H9 (cell line): ENCODE results near the gene GCNT2. TPM values are rescaled to one million over a fixed set of nuclear protein-coding genes. Genes with fewer than 3 reads are reported as not detected.

Experiments
- DNase-seq: peaks from one replicate; pipeline ENCODE4 v3.0.0-alpha.2; 2017
- H2AFZ ChIP-seq: one replicate; pipeline ENCODE4 v1.6.1; 2013; ENCODE audit warnings: mild to moderate bottlenecking, low read length, control low read depth, moderate library complexity
- H2AK5ac ChIP-seq: 2 replicates; pipeline ENCODE4 v1.6.1; 2013; ENCODE audit warnings: low read length, control low read depth, mixed read lengths; ENCODE audit not compliant: insufficient read length
- H2BK120ac ChIP-seq: one replicate; pipeline ENCODE4 v1.6.1; 2013; ENCODE audit warnings: low read depth, mild to moderate bottlenecking, low read length, control low read depth, inconsistent platforms; ENCODE audit not compliant: poor library complexity, severe bottlenecking
- H2BK12ac ChIP-seq: 2 replicates; pipeline ENCODE4 v1.6.1; 2013; ENCODE audit warnings: low read length, control low read depth, mixed read lengths, low read depth; ENCODE audit not compliant: insufficient read length
- H2BK15ac ChIP-seq: 2 replicates; pipeline ENCODE4 v1.6.1; 2013; ENCODE audit warnings: low read depth, low read length, control low read depth
- H2BK20ac ChIP-seq: one replicate; pipeline ENCODE4 v1.6.1; 2013; ENCODE audit warnings: low read depth, mild to moderate bottlenecking, low read length, control low read depth, inconsistent platforms; ENCODE audit not compliant: poor library complexity, severe bottlenecking
- H2BK5ac ChIP-seq: 2 replicates; pipeline ENCODE4 v1.6.1; 2013; ENCODE audit warnings: low read length, control low read depth, mixed read lengths; ENCODE audit not compliant: insufficient read length
- H3K14ac ChIP-seq: 2 replicates; pipeline ENCODE4 v1.6.1; 2013; ENCODE audit warnings: low read length, control low read depth; ENCODE audit not compliant: insufficient read depth
- H3K18ac ChIP-seq: 2 replicates; pipeline ENCODE4 v1.6.1; 2013; ENCODE audit warnings: low read depth, mild to moderate bottlenecking, mixed read lengths, low read length, control low read depth; ENCODE audit not compliant: insufficient read length
- H3K23ac ChIP-seq: 2 replicates; pipeline ENCODE4 v1.6.1; 2013; ENCODE audit warnings: low read length, control low read depth, mixed read lengths, low read depth; ENCODE audit not compliant: insufficient read length
- H3K23me2 ChIP-seq: 2 replicates; pipeline ENCODE4 v1.6.1; 2013; ENCODE audit warnings: low read depth, mild to moderate bottlenecking, mixed read lengths, low read length, control low read depth; ENCODE audit not compliant: insufficient read length, poor library complexity, severe bottlenecking
- H3K27ac ChIP-seq: 2 replicates; pipeline ENCODE4 v1.5.1; 2013; ENCODE audit warnings: low read length, control low read depth, mixed read lengths, low read depth; ENCODE audit not compliant: insufficient read length
- H3K27me3 ChIP-seq: 2 replicates; pipeline ENCODE4 v1.6.1; 2013; ENCODE audit warnings: low read length, control low read depth, inconsistent platforms; ENCODE audit not compliant: insufficient read depth
- H3K4ac ChIP-seq: 2 replicates; pipeline ENCODE4 v1.6.1; 2013; ENCODE audit warnings: low read depth, mild to moderate bottlenecking, control low read depth, inconsistent platforms, low read length, moderate library complexity
- H3K4me1 ChIP-seq: 2 replicates; pipeline ENCODE4 v1.6.1; 2013; ENCODE audit warnings: low read length, control low read depth, inconsistent platforms; ENCODE audit not compliant: insufficient read depth
- H3K4me2 ChIP-seq: 2 replicates; pipeline ENCODE4 v1.6.1; 2013; ENCODE audit warnings: low read length, control low read depth, mixed read lengths; ENCODE audit not compliant: insufficient read length, insufficient read depth
- H3K56ac ChIP-seq: 2 replicates; pipeline ENCODE4 v1.6.1; 2013; ENCODE audit warnings: low read depth, mild to moderate bottlenecking, mixed read lengths, low read length, control low read depth; ENCODE audit not compliant: insufficient read length
- H3K79me1 ChIP-seq: 2 replicates; pipeline ENCODE4 v1.6.1; 2013; ENCODE audit warnings: low read depth, mild to moderate bottlenecking, moderate library complexity, low read length, control low read depth, inconsistent platforms; ENCODE audit not compliant: insufficient read depth, poor library complexity, severe bottlenecking
- H3K79me2 ChIP-seq: 2 replicates; pipeline ENCODE4 v1.6.1; 2013; ENCODE audit warnings: low read length, control low read depth, inconsistent platforms; ENCODE audit not compliant: insufficient read depth
- H3K9ac ChIP-seq: 2 replicates; pipeline ENCODE4 v1.6.1; 2013; ENCODE audit warnings: low read length, control low read depth, mixed read lengths; ENCODE audit not compliant: insufficient read length; ENCODE audit errors: extremely low read depth
- H3K9me3 ChIP-seq: one replicate; pipeline ENCODE4 v1.6.1; 2013; ENCODE audit warnings: low read depth, low read length, inconsistent platforms; ENCODE audit not compliant: control insufficient read depth
- H3T11ph ChIP-seq: one replicate; pipeline ENCODE4 v1.6.1; 2013; ENCODE audit warnings: mild to moderate bottlenecking, low read length, control low read depth, inconsistent platforms
- H4K20me1 ChIP-seq: one replicate; pipeline ENCODE4 v1.6.1; 2013; ENCODE audit not compliant: control insufficient read depth, insufficient read length, insufficient read depth
- H4K5ac ChIP-seq: 2 replicates; pipeline ENCODE4 v1.6.1; 2013; ENCODE audit warnings: low read depth, mild to moderate bottlenecking, mixed read lengths, low read length, control low read depth; ENCODE audit not compliant: insufficient read length
- H4K8ac ChIP-seq: replicated peaks from 2 replicates; pipeline ENCODE4 v1.6.1; 2013; ENCODE audit warnings: low read length, control low read depth, mixed read lengths, low read depth; ENCODE audit not compliant: insufficient read length
- H4K91ac ChIP-seq: 2 replicates; pipeline ENCODE4 v1.6.1; 2013; ENCODE audit warnings: low read depth, mild to moderate bottlenecking, moderate library complexity, mixed read lengths, low read length, control low read depth; ENCODE audit not compliant: insufficient read length
- H3K27ac Mint-ChIP-seq, 3 experiments: 2 replicates in 2 of 3; 3 replicates in 1 of 3; pipeline ENCODE4 v1.8.0; 2020 to 2021; ENCODE audit warnings: mixed read lengths in 3 of 3, mild to moderate bottlenecking in 1 of 3, moderate library complexity in 1 of 3
- H3K27me3 Mint-ChIP-seq: 2 replicates; pipeline ENCODE4 v1.8.0; 2021; ENCODE audit warnings: low read depth, mild to moderate bottlenecking, moderate library complexity, mixed read lengths
- H3K36me3 Mint-ChIP-seq, 3 experiments: 2 replicates in 2 of 3; 3 replicates in 1 of 3; pipeline ENCODE4 v1.8.0; 2020 to 2021; ENCODE audit warnings: low read depth in 3 of 3, mixed read lengths in 3 of 3; ENCODE audit not compliant: insufficient read depth in 1 of 3
- H3K4me1 Mint-ChIP-seq, 2 experiments: 2 replicates each; pipeline ENCODE4 v1.8.0; 2020; ENCODE audit warnings: mixed read lengths in 2 of 2
- H3K4me3 Mint-ChIP-seq, 2 experiments: 2 replicates in 1 of 2; 3 replicates in 1 of 2; pipeline ENCODE4 v1.8.0; 2020 to 2021; ENCODE audit warnings: mild to moderate bottlenecking in 2 of 2, mixed read lengths in 2 of 2, moderate library complexity in 1 of 2
- H3K9me3 Mint-ChIP-seq, 2 experiments: 2 replicates in 1 of 2; 3 replicates in 1 of 2; pipeline ENCODE4 v1.8.0; 2020; ENCODE audit warnings: mild to moderate bottlenecking in 2 of 2, mixed read lengths in 2 of 2, moderate library complexity in 1 of 2
- WGBS: extraction: QIAGEN DNeasy Blood & Tissue Kit; methylation state at CpG from one replicate; pipeline ENCODE4 v1.1.7; 2013; ENCODE audit warnings: missing lambda C conversion rate, low lambda C conversion rate, mixed read lengths; ENCODE audit not compliant: insufficient read length; ENCODE audit errors: extremely low coverage; 5-methylcytosine and 5-hydroxymethylcytosine counted together
- long read RNA-seq: library from polyadenylated mRNA; unstranded; transcript quantifications from one replicate; pipeline ENCODE4 v2.0.0, GENCODE V29; 2020
- total RNA-seq: library from RNA; stranded (reverse); gene quantifications from 2 replicates; pipeline ENCODE4 v1.2.1, GENCODE V29; 2021
- TF ChIP-seq, protein P1 (sequence below): fragments of 200-600 bp; sonication (generic); conservative IDR thresholded peaks from 3 replicates; pipeline ENCODE4 v1.8.0; 2021; ENCODE audit warnings: antibody characterized with exemption, mild to moderate bottlenecking

Gene GCNT2
- 41.3 and 41.7 TPM in 2 replicates for total RNA-seq
- long read RNA-seq, full-length matches to known transcripts: 191 of 207 reads
- long read RNA-seq, partial matches to known transcripts: 4 of 207 reads
- long read RNA-seq, other reads (novel, unspliced or antisense): 12 of 207 reads

DNA sequence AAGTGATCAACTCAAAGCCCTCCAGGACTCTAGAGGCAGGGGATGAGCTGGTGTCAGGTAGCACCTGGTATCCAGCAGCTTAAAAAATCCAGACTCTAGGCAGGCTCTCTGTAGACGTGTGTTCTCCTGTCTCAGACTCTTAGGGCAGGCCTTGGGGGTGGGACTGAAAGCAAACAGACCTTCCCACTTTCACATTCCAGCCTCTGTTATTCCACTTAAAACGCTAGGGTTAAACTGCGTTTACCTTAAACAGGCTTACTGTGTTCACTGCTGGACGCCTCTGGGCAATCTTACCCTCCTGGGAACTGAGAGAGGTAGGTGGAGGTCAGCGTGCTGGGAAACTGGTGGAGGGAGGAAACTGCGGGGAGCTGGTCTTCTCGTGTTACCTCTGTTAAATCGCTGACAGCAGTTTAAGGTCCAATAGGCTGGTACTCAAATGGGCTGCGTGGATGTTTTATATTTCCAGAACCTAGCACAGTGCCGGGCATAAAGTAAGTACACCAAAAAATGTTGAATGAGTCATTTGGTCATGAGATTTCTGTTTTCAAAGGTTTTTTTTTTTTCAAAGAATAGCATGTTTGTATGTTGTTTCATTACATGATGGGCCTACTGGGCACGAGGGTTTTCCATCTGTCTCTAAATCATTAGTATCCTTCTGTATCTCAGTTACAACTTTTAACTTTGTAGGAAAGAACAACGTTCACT is at the start of gene GCNT2:
GCNT2 (plus strand) TSS at position 248 of the 705 bp plus-strand sequence. CDS start 7,561 bp downstream, outside the sequence.
- H3K9me3 Mint-ChIP-seq: no peaks in the 10 kb centered on the region
- Histone ChIP-seq H4K5ac (no peak within 1 kb of the TSS), H3T11ph (no peak within 1 kb of the TSS), H4K8ac (no peak within 1 kb of the TSS), H3K9me3 (no peaks in the 10 kb centered on the region), H3K23me2 (no peaks in the 10 kb centered on the region), H3K27ac (peak within 1 kb of the TSS; percentile 50), H3K4me1 (peaks cover 3% of the 10 kb centered on the region; the same call in 1 of the 2 replicates), H3K79me1 (no peaks in the 10 kb centered on the region), H3K4ac (no peak within 1 kb of the TSS), H2BK15ac (no peak within 1 kb of the TSS), H3K4me2 (peak within 1 kb of the TSS; percentile 50), H3K9ac (no peak within 1 kb of the TSS), H2BK120ac (no peak within 1 kb of the TSS), H2AK5ac (no peak within 1 kb of the TSS), H3K23ac (no peak within 1 kb of the TSS), H3K18ac (no peak within 1 kb of the TSS), H2BK20ac (no peak within 1 kb of the TSS), H3K27me3 (no peaks in the 10 kb centered on the region), H2AFZ (no peak within 1 kb of the TSS), H4K91ac (no peak within 1 kb of the TSS), H3K79me2 (no peaks in the 10 kb centered on the region), H2BK12ac (no peak within 1 kb of the TSS), H3K14ac (no peak within 1 kb of the TSS), H4K20me1 (no peaks in the 10 kb centered on the region), H2BK5ac (no peak within 1 kb of the TSS), H3K56ac (no peak within 1 kb of the TSS)
- peak; percentile 79 for DNase-seq
- peak within 1 kb of the TSS; percentile 21 to 69 for H3K4me3 Mint-ChIP-seq
- no CpG with 5 or more reads among the region's 12 CpGs for WGBS
- H3K27me3 Mint-ChIP-seq: no peaks in the 10 kb centered on the region
- TF ChIP-seq, protein P1, sequence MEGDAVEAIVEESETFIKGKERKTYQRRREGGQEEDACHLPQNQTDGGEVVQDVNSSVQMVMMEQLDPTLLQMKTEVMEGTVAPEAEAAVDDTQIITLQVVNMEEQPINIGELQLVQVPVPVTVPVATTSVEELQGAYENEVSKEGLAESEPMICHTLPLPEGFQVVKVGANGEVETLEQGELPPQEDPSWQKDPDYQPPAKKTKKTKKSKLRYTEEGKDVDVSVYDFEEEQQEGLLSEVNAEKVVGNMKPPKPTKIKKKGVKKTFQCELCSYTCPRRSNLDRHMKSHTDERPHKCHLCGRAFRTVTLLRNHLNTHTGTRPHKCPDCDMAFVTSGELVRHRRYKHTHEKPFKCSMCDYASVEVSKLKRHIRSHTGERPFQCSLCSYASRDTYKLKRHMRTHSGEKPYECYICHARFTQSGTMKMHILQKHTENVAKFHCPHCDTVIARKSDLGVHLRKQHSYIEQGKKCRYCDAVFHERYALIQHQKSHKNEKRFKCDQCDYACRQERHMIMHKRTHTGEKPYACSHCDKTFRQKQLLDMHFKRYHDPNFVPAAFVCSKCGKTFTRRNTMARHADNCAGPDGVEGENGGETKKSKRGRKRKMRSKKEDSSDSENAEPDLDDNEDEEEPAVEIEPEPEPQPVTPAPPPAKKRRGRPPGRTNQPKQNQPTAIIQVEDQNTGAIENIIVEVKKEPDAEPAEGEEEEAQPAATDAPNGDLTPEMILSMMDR: no peak
- no peaks in the 10 kb centered on the region for H3K36me3 Mint-ChIP-seq
- peaks cover 41 to 46% of the 10 kb centered on the region in 2 experiments for H3K4me1 Mint-ChIP-seq
- H3K27ac Mint-ChIP-seq: peak within 1 kb of the TSS; percentile 65 to 98 (median 89)
